GM23338 (cell line): ENCODE data around the gene TRIM25. TPM values are rescaled to one million over a fixed set of nuclear protein-coding genes. Genes with fewer than 3 reads are reported as not detected.
"Not testable (repeated sequence)": the region's sequence is repeated elsewhere in the genome, so short reads cannot be mapped to it uniquely, and the experiment has no call there.

Experiments used
- ATAC-seq: fragments of 200-7000 bp; cut with Tn5 transposase; 3 replicates; pipeline ENCODE4 v1.9.1; 2020
- DNase-seq: peaks from one replicate; pipeline ENCODE4 v3.0.0-alpha.2; 2015; ENCODE audit warnings: low spot score
- H2AFZ ChIP-seq: fragments of 200-600 bp; sonication (generic); 2 replicates; pipeline ENCODE4 v1.8.0; 2016; ENCODE audit warnings: antibody characterized with exemption, mild to moderate bottlenecking, moderate library complexity
- H3F3A ChIP-seq: fragments of 200-600 bp; sonication (generic); replicated peaks from 2 replicates; pipeline ENCODE4 v1.8.0; 2017; ENCODE audit warnings: antibody characterized with exemption, mixed run types, low read depth
- H3K27ac ChIP-seq: fragments of 200-600 bp; sonication (generic); 2 replicates; pipeline ENCODE4 v1.6.1; 2016; ENCODE audit warnings: low read depth
- H3K27me3 ChIP-seq: fragments of 200-600 bp; sonication (generic); 2 replicates; pipeline ENCODE4 v1.8.0; 2016; ENCODE audit warnings: mild to moderate bottlenecking, mixed run types, moderate library complexity; ENCODE audit not compliant: insufficient read depth
- H3K36me3 ChIP-seq: fragments of 200-600 bp; sonication (generic); 2 replicates; pipeline ENCODE4 v1.8.0; 2016; ENCODE audit warnings: mild to moderate bottlenecking; ENCODE audit not compliant: insufficient read depth
- H3K4me1 ChIP-seq: fragments of 200-600 bp; sonication (generic); 2 replicates; pipeline ENCODE4 v1.8.0; 2016; ENCODE audit warnings: mild to moderate bottlenecking, moderate library complexity; ENCODE audit not compliant: insufficient read depth
- H3K4me2 ChIP-seq: fragments of 200-600 bp; sonication (generic); 2 replicates; pipeline ENCODE4 v1.7.1; 2017; ENCODE audit warnings: mixed run types
- H3K4me3 ChIP-seq: fragments of 200-600 bp; sonication (generic); 2 replicates; pipeline ENCODE4 v1.6.1; 2016; ENCODE audit warnings: mixed run types
- H3K79me2 ChIP-seq: fragments of 200-600 bp; sonication (generic); replicated peaks from 2 replicates; pipeline ENCODE4 v1.8.0; 2017; ENCODE audit warnings: mild to moderate bottlenecking; ENCODE audit not compliant: insufficient read depth
- H3K9me2 ChIP-seq: fragments of 200-600 bp; sonication (generic); 2 replicates; pipeline ENCODE4 v1.8.0; 2017; ENCODE audit not compliant: insufficient read depth
- H4K20me1 ChIP-seq: fragments of 200-600 bp; sonication (generic); replicated peaks from 2 replicates; pipeline ENCODE4 v1.8.0; 2017; ENCODE audit warnings: mild to moderate bottlenecking; ENCODE audit not compliant: insufficient read depth
- H3K27ac Mint-ChIP-seq: 2 replicates; pipeline ENCODE4 v1.8.0; 2020; ENCODE audit warnings: inconsistent platforms, mild to moderate bottlenecking, moderate library complexity, mixed read lengths
- H3K27me3 Mint-ChIP-seq: 3 replicates; pipeline ENCODE4 v1.8.0; 2022; ENCODE audit warnings: low read depth, mild to moderate bottlenecking, moderate library complexity, mixed read lengths, inconsistent platforms; ENCODE audit not compliant: insufficient read depth, poor library complexity
- H3K36me3 Mint-ChIP-seq: 3 replicates; pipeline ENCODE4 v1.8.0; 2021; ENCODE audit warnings: low read depth, mild to moderate bottlenecking, inconsistent platforms, moderate library complexity, mixed read lengths
- H3K4me1 Mint-ChIP-seq: 3 replicates; pipeline ENCODE4 v1.8.0; 2020; ENCODE audit warnings: mild to moderate bottlenecking, inconsistent platforms, mixed read lengths
- H3K4me3 Mint-ChIP-seq: 3 replicates; pipeline ENCODE4 v1.8.0; 2021; ENCODE audit warnings: moderate library complexity, mild to moderate bottlenecking, inconsistent platforms, mixed read lengths
- H3K9me3 Mint-ChIP-seq: 3 replicates; pipeline ENCODE4 v1.8.0; 2020; ENCODE audit warnings: moderate library complexity, mild to moderate bottlenecking, inconsistent platforms, mixed read lengths
- CREB1 ChIP-seq: fragments of 250-450 bp; sonication (Bioruptor Pico); IDR thresholded peaks from 2 replicates; pipeline ENCODE4 v1.5.0; 2020; ENCODE audit warnings: low read depth, mild to moderate bottlenecking, moderate library complexity
- CTCF ChIP-seq, 2 experiments: fragments of 200-600 bp in 1 of 2; sonication (generic) in 1 of 2; conservative IDR thresholded peaks; 2 replicates each; pipeline versions ENCODE4 v1.5.1 to v1.6.1; 2016 to 2017; ENCODE audit warnings: antibody characterized with exemption in 2 of 2, low read depth in 2 of 2, mild to moderate bottlenecking in 2 of 2, moderate library complexity in 1 of 2
- EZH2phosphoT487 ChIP-seq: fragments of 200-600 bp; sonication (generic); IDR thresholded peaks from one replicate; pipeline ENCODE4 v1.8.1; 2018; ENCODE audit warnings: antibody characterized with exemption; ENCODE audit not compliant: unreplicated experiment
- POLR2AphosphoS5 ChIP-seq: IDR thresholded peaks from 2 replicates; pipeline ENCODE4 v1.6.1; 2016; ENCODE audit warnings: antibody characterized with exemption, low read depth
- STAT1 ChIP-seq: IDR thresholded peaks from one replicate; pipeline ENCODE4 v1.6.1; 2016; ENCODE audit warnings: antibody characterized with exemption; ENCODE audit not compliant: unreplicated experiment
- ZNF462 ChIP-seq: fragments of 250-450 bp; sonication (Bioruptor Pico); IDR thresholded peaks from 2 replicates; pipeline ENCODE4 v1.5.0; 2020; ENCODE audit warnings: mild to moderate bottlenecking, moderate library complexity
- polyA plus RNA-seq: library from polyadenylated mRNA; unstranded; fragments of >200 nt; fragmentation: Nextera tagmentation; extraction: Ambion mirVana; gene quantifications from 2 replicates; pipeline ENCODE4 v1.2.1, GENCODE V29; 2016
- total RNA-seq: library from RNA; depleted of rRNA; stranded (reverse); fragments of >200 nt; shearing (Covaris generic); gene quantifications from 2 replicates; pipeline ENCODE4 v1.2.3, GENCODE V29; 2014
- TF ChIP-seq, protein P1 (sequence below): IDR thresholded peaks from 2 replicates; pipeline ENCODE4 v1.6.1; 2016; ENCODE audit warnings: antibody characterized with exemption

Gene TRIM25
- total and polyA plus RNA-seq, 2 experiments from 2014 or later = 19.6 to 36.2 TPM

DNA sequence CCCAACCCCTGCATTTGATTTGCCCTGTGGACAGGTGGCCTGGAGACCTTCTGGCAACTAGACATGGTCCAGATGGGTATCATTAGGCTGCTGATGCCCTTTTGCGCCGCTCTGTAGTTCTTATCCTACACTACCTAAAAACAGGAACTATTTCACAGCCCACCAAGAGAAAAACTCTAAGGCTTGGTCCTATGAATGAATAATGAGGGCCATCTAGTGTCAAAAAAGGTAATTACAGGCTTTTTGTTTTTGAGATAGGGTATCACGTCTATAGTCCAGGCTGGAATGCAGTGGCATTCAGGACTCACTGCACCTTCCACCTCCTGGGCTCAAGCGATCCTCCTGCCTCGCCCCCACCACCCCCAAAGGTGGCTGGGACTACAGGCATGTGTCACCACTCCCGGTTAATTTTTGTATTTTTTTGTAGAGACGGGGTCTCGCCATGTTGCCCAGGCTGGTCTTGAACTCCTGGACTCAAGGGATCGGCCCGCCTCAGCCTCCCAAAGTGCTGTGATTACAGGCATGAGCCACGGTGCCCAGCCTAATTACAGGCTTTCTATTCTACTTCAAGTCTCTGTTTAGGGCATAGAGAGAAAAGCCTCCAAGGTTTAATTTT is 26.1 kb upstream of the TRIM25 start:
- peaks cover 3% of the 10 kb centered on the region for H3K27me3 Mint-ChIP-seq
- no peak overlapping the region for H3K4me3 Mint-ChIP-seq
- H3K9me2 ChIP-seq = no peaks in the 10 kb centered on the region
- peaks cover 85% of the 10 kb centered on the region for H3K36me3 Mint-ChIP-seq
- H3K27ac Mint-ChIP-seq = no peak overlapping the region
- DNase-seq (peak; percentile 93), ATAC-seq (peak; percentile 96)
- 0 out of 2 replicates have a peak overlapping the region, but pooled peaks have one; percentile 8 for H3K27ac ChIP-seq
- no peaks in the 10 kb centered on the region for H3K79me2 ChIP-seq
- TF ChIP-seq CTCF (conservative IDR thresholded peaks at IDR 0.05; ENCODE audit: low read depth in 2 of 2) (peak; percentile 77 to 83), EZH2phosphoT487 (no peak)
- H3K36me3 ChIP-seq = peaks cover 26% of the 10 kb centered on the region
- H3K27me3 ChIP-seq = no peaks in the 10 kb centered on the region
- H3K9me3 Mint-ChIP-seq = no peaks in the 10 kb centered on the region
- 0 out of 3 replicates have a peak, but pooled peaks cover 2% of the 10 kb centered on the region for H3K4me1 Mint-ChIP-seq
- no peak overlapping the region for H2AFZ ChIP-seq
- no peaks in the 10 kb centered on the region for H4K20me1 ChIP-seq
- H3F3A ChIP-seq = 0 out of 2 replicates have a peak, but pooled peaks cover 5% of the 10 kb centered on the region
- H3K4me1 ChIP-seq = no peaks in the 10 kb centered on the region
- H3K4me3 ChIP-seq = no peak overlapping the region
- H3K4me2 ChIP-seq = no peak overlapping the region

- not testable (repeated sequence) for H3K4me1 ChIP-seq, H4K20me1 ChIP-seq, H3K4me1 Mint-ChIP-seq, H2AFZ ChIP-seq, H3K4me3 ChIP-seq, H3K4me3 Mint-ChIP-seq, DNase-seq, H3K27me3 ChIP-seq, H3K9me2 ChIP-seq, H3K4me2 ChIP-seq, H3K79me2 ChIP-seq, H3K9me3 Mint-ChIP-seq, H3K27me3 Mint-ChIP-seq, H3F3A ChIP-seq, H3K27ac Mint-ChIP-seq, ATAC-seq, H3K27ac ChIP-seq
- peaks cover 21% of the 10 kb centered on the region for H3K36me3 ChIP-seq
- peaks cover 84% of the 10 kb centered on the region for H3K36me3 Mint-ChIP-seq
Observed at GRCh38 chr17:56938206-56938605, 24.4 kb upstream of the TRIM25 start.

DNA sequence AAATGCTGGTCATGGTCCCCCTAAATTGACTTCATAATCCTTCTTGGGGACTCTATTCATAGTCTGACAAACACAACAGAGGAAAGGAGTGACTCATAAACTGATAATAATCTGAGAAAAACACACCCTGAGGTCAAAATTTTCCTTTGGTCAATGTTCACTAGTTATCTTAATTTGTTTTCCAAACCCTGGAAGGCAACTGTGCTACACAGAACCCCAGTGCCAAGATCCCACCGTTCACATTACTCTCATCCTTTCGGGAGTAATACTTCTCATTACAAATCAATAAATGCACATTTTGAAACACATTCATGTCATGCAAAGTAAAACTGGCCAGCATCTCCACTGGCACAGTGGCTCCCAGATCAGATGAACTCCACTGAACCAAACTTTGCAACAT is 23.8 kb upstream of the TRIM25 start:
- no peak overlapping the region for H3K27ac Mint-ChIP-seq
- H3K4me3 Mint-ChIP-seq = no peak overlapping the region
- H4K20me1 ChIP-seq = no peaks in the 10 kb centered on the region
- no peak for ATAC-seq
- no peaks in the 10 kb centered on the region for H3K4me1 ChIP-seq
- H3K36me3 ChIP-seq = peaks cover 19% of the 10 kb centered on the region
- H3K27ac ChIP-seq = no peak overlapping the region
- no peak for DNase-seq
- peaks cover 84% of the 10 kb centered on the region for H3K36me3 Mint-ChIP-seq
- no peak overlapping the region for H3K4me3 ChIP-seq
- peaks cover 5% of the 10 kb centered on the region for H3K27me3 Mint-ChIP-seq
- H3K79me2 ChIP-seq = no peaks in the 10 kb centered on the region
- peaks cover 14% of the 10 kb centered on the region for H3K9me3 Mint-ChIP-seq
- H3K4me1 Mint-ChIP-seq = 0 out of 3 replicates have a peak, but pooled peaks cover 2% of the 10 kb centered on the region
- no peaks in the 10 kb centered on the region for H3K27me3 ChIP-seq
- H3F3A ChIP-seq = 0 out of 2 replicates have a peak, but pooled peaks cover 5% of the 10 kb centered on the region
- no peaks in the 10 kb centered on the region for H3K9me2 ChIP-seq
- no peak overlapping the region for H3K4me2 ChIP-seq
- no peak overlapping the region for H2AFZ ChIP-seq
- TF ChIP-seq ZNF462 (CRISPR knock-in tag) (no peak), STAT1 (no peak), EZH2phosphoT487 (no peak), POLR2AphosphoS5 (no peak), CREB1 (CRISPR knock-in tag) (no peak)
- TF ChIP-seq, protein P1, sequence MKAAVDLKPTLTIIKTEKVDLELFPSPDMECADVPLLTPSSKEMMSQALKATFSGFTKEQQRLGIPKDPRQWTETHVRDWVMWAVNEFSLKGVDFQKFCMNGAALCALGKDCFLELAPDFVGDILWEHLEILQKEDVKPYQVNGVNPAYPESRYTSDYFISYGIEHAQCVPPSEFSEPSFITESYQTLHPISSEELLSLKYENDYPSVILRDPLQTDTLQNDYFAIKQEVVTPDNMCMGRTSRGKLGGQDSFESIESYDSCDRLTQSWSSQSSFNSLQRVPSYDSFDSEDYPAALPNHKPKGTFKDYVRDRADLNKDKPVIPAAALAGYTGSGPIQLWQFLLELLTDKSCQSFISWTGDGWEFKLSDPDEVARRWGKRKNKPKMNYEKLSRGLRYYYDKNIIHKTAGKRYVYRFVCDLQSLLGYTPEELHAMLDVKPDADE = no peak
